Osteoblast (primary cell): Measurements from ENCODE around the gene OLFML1. TPM values are rescaled to one million over a fixed set of nuclear protein-coding genes. Genes with fewer than 3 reads are reported as not detected.

Experiments used
- DNase-seq: peaks from one replicate; pipeline ENCODE4 v3.0.0; 2011; ENCODE audit warnings: low spot score, mixed read lengths; ENCODE audit not compliant: insufficient read length; ENCODE audit errors: missing footprints
- H2AFZ ChIP-seq: 2 replicates; pipeline ENCODE4 v1.6.0; 2011; ENCODE audit warnings: mild to moderate bottlenecking, low read length
- H3K27ac ChIP-seq: 2 replicates; pipeline ENCODE4 v1.5.1; 2011; ENCODE audit warnings: mild to moderate bottlenecking, low read depth, low read length, moderate library complexity
- H3K27me3 ChIP-seq: 2 replicates; pipeline ENCODE4 v1.6.0; 2012; ENCODE audit warnings: mild to moderate bottlenecking, control low read depth, inconsistent platforms, low read length, moderate library complexity; ENCODE audit not compliant: insufficient read depth
- H3K36me3 ChIP-seq: 2 replicates; pipeline ENCODE4 v1.5.1; 2011; ENCODE audit warnings: mild to moderate bottlenecking, low read length, control low read depth, moderate library complexity; ENCODE audit not compliant: insufficient read depth
- H3K4me1 ChIP-seq: 2 replicates; pipeline ENCODE4 v1.5.1; 2011; ENCODE audit warnings: mild to moderate bottlenecking, low read length, control low read depth, moderate library complexity; ENCODE audit not compliant: insufficient read depth
- H3K4me2 ChIP-seq: 2 replicates; pipeline ENCODE4 v1.6.0; 2011; ENCODE audit warnings: mild to moderate bottlenecking, low read length; ENCODE audit not compliant: insufficient read depth
- H3K4me3 ChIP-seq: fragments of 200-600 bp; sonication (generic); 3 replicates; pipeline ENCODE4 v1.5.1; 2012; ENCODE audit warnings: mild to moderate bottlenecking, low read length, inconsistent platforms; ENCODE audit not compliant: insufficient read depth
- H3K79me2 ChIP-seq: 2 replicates; pipeline ENCODE4 v1.6.0; 2012; ENCODE audit warnings: mild to moderate bottlenecking, low read length, control low read depth, inconsistent platforms; ENCODE audit not compliant: insufficient read depth
- H3K9me3 ChIP-seq: 2 replicates; pipeline ENCODE4 v1.5.1; 2011; ENCODE audit warnings: low read depth, low read length, control low read depth
- H4K20me1 ChIP-seq: 2 replicates; pipeline ENCODE4 v1.6.0; 2012; ENCODE audit warnings: mild to moderate bottlenecking, low read length, control low read depth; ENCODE audit not compliant: insufficient read depth
- total RNA-seq: library from RNA; depleted of rRNA; stranded (reverse); fragments of >200 nt; gene quantifications from 2 replicates; pipeline ENCODE4 v1.2.3, GENCODE V29; 2012
- TF ChIP-seq, protein P1 (sequence below): IDR thresholded peaks from 2 replicates; pipeline ENCODE4 v1.5.1; 2011; ENCODE audit warnings: mild to moderate bottlenecking, low read depth, low read length, moderate library complexity; ENCODE audit errors: extremely low read depth

The OLFML1 gene
- total RNA-seq, 1 donor = 20.3 TPM

DNA sequence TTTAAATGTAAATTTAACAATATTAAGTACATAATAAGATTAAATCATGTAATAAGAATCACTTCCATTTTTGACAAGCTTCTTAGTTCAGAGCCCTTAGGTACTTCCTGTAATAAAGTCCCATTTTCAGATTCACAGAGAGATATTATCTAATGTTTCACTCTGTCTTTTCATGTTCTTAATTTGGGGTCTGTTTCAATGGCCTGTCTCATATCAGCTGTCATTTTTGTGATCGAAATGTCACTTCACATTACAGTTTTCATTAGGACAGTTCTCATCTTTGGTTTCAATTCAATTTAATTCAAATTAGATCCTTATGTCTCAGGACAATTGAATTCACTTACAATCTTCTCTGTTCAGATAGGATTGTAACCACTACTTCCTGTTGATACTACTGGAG, 22.6 kb upstream of the OLFML1 start:
- TF ChIP-seq, protein P1, sequence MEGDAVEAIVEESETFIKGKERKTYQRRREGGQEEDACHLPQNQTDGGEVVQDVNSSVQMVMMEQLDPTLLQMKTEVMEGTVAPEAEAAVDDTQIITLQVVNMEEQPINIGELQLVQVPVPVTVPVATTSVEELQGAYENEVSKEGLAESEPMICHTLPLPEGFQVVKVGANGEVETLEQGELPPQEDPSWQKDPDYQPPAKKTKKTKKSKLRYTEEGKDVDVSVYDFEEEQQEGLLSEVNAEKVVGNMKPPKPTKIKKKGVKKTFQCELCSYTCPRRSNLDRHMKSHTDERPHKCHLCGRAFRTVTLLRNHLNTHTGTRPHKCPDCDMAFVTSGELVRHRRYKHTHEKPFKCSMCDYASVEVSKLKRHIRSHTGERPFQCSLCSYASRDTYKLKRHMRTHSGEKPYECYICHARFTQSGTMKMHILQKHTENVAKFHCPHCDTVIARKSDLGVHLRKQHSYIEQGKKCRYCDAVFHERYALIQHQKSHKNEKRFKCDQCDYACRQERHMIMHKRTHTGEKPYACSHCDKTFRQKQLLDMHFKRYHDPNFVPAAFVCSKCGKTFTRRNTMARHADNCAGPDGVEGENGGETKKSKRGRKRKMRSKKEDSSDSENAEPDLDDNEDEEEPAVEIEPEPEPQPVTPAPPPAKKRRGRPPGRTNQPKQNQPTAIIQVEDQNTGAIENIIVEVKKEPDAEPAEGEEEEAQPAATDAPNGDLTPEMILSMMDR = no peak
- Histone ChIP-seq H3K36me3 (no peaks in the 10 kb centered on the region), H4K20me1 (no peaks in the 10 kb centered on the region), H3K4me2 (no peak overlapping the region), H3K27me3 (no peaks in the 10 kb centered on the region), H3K4me1 (no peaks in the 10 kb centered on the region), H2AFZ (no peak overlapping the region), H3K79me2 (no peaks in the 10 kb centered on the region), H3K27ac (no peak overlapping the region), H3K4me3 (no peak overlapping the region), H3K9me3 (no peaks in the 10 kb centered on the region)
- DNase-seq = no peak

DNA sequence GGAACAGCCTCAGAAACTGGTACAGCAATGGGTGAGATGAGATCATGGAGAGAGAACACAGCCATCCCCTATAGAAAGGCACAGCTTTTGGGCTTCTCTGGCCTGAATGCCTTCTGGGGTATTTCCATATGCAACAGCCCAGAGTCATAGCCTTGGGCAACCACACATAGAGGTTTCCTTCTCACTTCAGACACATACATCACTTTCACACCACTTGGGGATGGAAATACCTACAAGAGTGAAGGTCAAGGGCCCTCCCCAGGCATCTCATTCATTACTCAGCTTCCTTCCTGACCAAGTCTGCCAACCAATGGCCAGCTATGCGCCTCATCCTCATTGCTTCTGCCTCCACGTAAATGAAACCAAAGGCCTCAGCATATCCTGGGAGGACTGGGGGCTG, 17.7 kb upstream of the OLFML1 start:
- no peaks in the 10 kb centered on the region for H3K36me3 ChIP-seq
- DNase-seq = no peak
- TF ChIP-seq, protein P1 = no peak
- no peaks in the 10 kb centered on the region for H3K4me1 ChIP-seq
- H3K79me2 ChIP-seq = no peaks in the 10 kb centered on the region
- no peaks in the 10 kb centered on the region for H4K20me1 ChIP-seq
- no peak overlapping the region for H2AFZ ChIP-seq
- no peak overlapping the region for H3K27ac ChIP-seq
- H3K4me3 ChIP-seq = no peak overlapping the region
- no peaks in the 10 kb centered on the region for H3K27me3 ChIP-seq
- H3K4me2 ChIP-seq = no peak overlapping the region
- no peaks in the 10 kb centered on the region for H3K9me3 ChIP-seq

- DNase-seq = no peak
- no peaks in the 10 kb centered on the region for H4K20me1 ChIP-seq
- no peak overlapping the region for H3K4me2 ChIP-seq
- no peaks in the 10 kb centered on the region for H3K36me3 ChIP-seq
- no peaks in the 10 kb centered on the region for H3K4me1 ChIP-seq
- no peak overlapping the region for H3K27ac ChIP-seq
- no peaks in the 10 kb centered on the region for H3K79me2 ChIP-seq
- no peaks in the 10 kb centered on the region for H3K27me3 ChIP-seq
- TF ChIP-seq, protein P1 = no peak
- no peak overlapping the region for H3K4me3 ChIP-seq
- H2AFZ ChIP-seq = no peak overlapping the region
- H3K9me3 ChIP-seq = no peaks in the 10 kb centered on the region
Measured at GRCh38 chr11:7469351-7469865, 15.9 kb upstream of the OLFML1 start.

DNA sequence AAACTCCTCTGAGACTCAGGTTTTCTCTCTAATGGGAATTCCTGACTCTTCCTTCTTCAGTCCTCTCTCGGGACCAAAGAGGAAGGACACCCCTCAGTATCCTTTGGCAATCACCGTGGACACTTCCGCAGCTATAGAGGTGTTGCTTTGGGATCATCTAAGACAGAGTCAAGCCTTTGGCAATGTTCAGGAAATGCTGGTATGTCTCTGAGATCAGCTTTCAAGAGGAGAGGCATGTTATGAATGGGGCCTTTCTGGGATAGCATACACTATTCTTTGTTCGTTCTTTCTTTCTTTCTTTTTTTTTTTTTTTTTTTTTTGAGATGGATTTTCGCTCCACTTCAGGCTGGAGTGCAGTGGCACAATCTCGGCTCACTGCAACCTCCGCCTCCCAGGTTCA, 14.2 kb upstream of the OLFML1 start:
- TF ChIP-seq, protein P1 = no peak
- Histone ChIP-seq H4K20me1 (no peaks in the 10 kb centered on the region), H3K79me2 (no peaks in the 10 kb centered on the region), H3K4me1 (no peaks in the 10 kb centered on the region), H3K4me3 (no peak overlapping the region), H3K27me3 (no peaks in the 10 kb centered on the region), H3K4me2 (no peak overlapping the region), H3K36me3 (no peaks in the 10 kb centered on the region), H3K27ac (no peak overlapping the region), H2AFZ (no peak overlapping the region), H3K9me3 (no peaks in the 10 kb centered on the region)
- no peak for DNase-seq
